Stimulated activated effector memory CD8-positive, alpha-beta T cell treated with anti-CD3 and anti-CD28 coated beads, Interleukin-12 subunit alpha, Interleukin-12 subunit beta, amount 100 ng/mL, for 72 hours (primary cell): Measurements from ENCODE around the gene DGKA.

ENCODE experiments used
- ATAC-seq: fragments of 150-1000 bp; cut with Tn5 transposase; 2 replicates; pipeline ENCODE4 v1.10.0; 2021
- DNase-seq, 2 donors: peaks; one replicate each; pipeline ENCODE4 v3.0.0; 2021 to 2022; ENCODE audit warnings: low spot score in 2 of 2
- H3K27ac Mint-ChIP-seq: one replicate; pipeline ENCODE4 v1.8.0; 2022; ENCODE audit warnings: mild to moderate bottlenecking, mixed read lengths
- H3K36me3 Mint-ChIP-seq: one replicate; pipeline ENCODE4 v1.8.0; 2022; ENCODE audit warnings: mild to moderate bottlenecking, mixed read lengths
- H3K4me1 Mint-ChIP-seq: one replicate; pipeline ENCODE4 v1.8.0; 2022; ENCODE audit warnings: mixed read lengths
- H3K4me3 Mint-ChIP-seq: one replicate; pipeline ENCODE4 v1.8.0; 2022; ENCODE audit warnings: mild to moderate bottlenecking, mixed read lengths
- H3K9me3 Mint-ChIP-seq: one replicate; pipeline ENCODE4 v1.8.0; 2022; ENCODE audit warnings: mixed read lengths

DGKA gene

DNA sequence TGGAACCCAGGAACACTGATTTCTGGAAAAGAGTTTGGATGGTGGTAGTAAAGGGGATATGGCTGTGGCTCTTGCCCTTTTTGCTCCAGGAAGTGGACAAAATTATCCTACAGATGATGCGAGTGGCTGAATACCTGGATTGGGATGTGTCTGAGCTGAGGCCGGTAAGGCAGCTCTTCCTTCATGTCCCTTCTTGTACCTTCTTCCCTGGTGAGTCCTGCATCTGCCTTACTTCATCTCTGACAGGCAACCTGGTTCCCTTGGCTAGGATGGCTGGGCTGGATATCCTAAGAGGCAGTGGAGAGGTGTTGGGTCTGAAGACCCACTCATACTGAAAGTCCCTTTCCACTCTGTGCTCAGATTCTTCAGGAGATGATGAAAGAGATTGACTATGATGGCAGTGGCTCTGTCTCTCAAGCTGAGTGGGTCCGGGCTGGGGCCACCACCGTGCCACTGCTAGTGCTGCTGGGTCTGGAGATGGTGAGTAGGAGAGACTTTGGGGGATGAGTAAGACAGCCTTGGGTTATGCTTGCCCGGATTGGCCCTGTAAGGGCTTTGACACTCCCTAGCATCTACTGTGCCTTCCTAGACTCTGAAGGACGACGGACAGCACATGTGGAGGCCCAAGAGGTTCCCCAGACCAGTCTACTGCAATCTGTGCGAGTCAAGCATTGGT is 8.0 kb downstream of the DGKA start:
- Mint-ChIP-seq H3K27ac (peak overlapping the region; percentile 53), H3K4me3 (no peak overlapping the region), H3K36me3 (peaks cover 99% of the 10 kb centered on the region), H3K4me1 (peaks cover 66% of the 10 kb centered on the region), H3K9me3 (no peaks in the 10 kb centered on the region)
- ATAC-seq (peak; percentile 25), DNase-seq (no peak)

DNA sequence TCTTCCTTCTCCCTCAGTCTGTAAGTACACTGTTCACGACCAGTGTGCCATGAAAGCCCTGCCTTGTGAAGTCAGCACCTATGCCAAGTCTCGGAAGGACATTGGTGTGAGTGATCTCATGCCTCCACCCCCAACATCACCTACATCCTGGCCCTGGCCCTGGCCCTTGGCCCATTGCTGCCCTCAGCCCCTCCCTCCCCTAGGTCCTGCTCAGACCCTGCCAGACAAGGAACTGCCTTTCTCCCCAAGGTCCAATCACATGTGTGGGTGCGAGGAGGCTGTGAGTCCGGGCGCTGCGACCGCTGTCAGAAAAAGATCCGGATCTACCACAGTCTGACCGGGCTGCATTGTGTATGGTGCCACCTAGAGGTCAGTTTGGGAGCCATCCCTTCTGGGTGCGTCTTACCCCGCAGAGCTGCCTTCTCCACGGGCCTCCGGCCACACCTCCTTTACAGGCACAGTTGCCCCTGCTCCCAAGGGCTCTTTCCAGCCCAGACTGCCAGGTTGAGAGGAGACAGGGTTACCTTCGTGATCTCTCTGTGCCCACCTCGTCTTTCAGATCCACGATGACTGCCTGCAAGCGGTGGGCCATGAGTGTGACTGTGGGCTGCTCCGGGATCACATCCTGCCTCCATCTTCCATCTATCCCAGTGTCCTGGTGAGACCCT is 9.2 kb downstream of the DGKA start:
- Mint-ChIP-seq H3K36me3 (peaks cover 100% of the 10 kb centered on the region), H3K4me1 (peaks cover 56% of the 10 kb centered on the region), H3K4me3 (no peak overlapping the region), H3K27ac (peak overlapping the region; percentile 53), H3K9me3 (no peaks in the 10 kb centered on the region)
- DNase-seq: peak; percentile 75 to 90
- peak; percentile 93 for ATAC-seq

DNA sequence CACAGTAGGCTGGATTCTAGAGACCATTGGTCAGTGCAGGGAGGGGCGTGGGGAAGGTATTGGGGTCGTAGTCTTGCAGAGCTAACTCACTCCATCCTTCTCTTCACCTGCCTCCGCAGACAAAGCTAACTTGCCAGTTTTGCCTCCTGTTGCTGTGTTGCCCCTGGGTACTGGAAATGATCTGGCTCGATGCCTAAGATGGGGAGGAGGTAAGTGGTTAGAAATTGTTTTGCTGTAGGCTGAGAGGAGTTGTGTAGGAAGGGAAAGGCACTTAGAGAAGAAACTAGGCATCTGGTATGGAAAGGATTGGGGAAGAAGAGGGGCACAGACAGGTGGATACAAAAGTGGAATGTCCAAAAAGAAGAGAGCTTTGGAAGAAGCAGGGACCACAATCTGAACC is 11.1 kb downstream of the DGKA start:
- H3K36me3 Mint-ChIP-seq: peaks cover 100% of the 10 kb centered on the region
- H3K9me3 Mint-ChIP-seq: no peaks in the 10 kb centered on the region
- no peak for ATAC-seq
- no peak overlapping the region for H3K4me3 Mint-ChIP-seq
- peak overlapping the region; percentile 4 for H3K27ac Mint-ChIP-seq
- no peak for DNase-seq
- peaks cover 50% of the 10 kb centered on the region for H3K4me1 Mint-ChIP-seq

DNA sequence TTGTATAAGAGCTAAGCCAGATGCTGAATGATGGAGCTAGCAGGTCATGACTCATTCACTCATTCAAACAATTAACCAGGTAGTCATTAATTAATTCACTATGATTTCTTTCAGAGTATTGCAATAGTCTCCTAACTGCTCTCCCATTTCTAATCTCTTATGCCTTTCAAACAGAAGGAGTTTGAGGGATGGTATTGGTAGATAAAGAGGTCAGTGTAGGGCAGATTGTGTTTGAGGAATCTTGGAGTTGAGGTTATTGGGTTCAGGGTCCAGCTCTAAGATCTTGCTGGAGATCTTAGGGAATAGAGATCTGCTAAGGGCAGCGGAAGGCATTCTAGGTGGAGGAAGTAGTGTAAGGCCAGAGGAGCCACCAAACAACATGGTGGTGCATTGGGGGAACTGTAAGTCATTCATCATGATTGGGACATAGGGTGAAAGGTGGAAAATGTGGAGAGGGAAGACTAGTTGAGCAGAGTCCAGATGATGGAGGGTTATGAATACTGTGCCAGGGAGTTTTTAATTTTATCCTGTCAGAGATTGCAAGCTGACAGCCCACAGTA is 11.7 kb downstream of the DGKA start:
- Mint-ChIP-seq H3K36me3 (peaks cover 100% of the 10 kb centered on the region), H3K4me3 (no peak overlapping the region), H3K4me1 (peaks cover 44% of the 10 kb centered on the region), H3K27ac (peak overlapping the region; percentile 4), H3K9me3 (no peaks in the 10 kb centered on the region)
- DNase-seq: no peak
- no peak for ATAC-seq

DNA sequence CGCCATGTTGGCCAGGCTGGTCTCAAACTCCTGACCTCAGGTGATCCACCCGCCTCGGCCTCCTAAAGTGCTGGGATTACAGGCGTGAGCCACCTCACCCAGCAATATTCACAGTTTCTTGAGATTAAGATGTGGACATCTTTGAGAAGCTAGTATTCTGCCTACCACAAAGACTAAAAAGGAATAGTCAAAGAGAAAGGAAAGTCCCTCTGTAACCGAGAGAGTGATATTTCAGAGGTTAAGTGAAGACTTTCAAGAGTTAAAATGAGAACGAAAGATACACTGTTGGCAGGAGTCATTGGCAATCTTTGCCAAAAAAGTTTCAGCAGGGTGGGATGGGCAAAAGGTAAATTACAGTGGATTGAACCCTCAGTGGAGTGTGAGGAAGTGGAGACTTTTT is 15.6 kb downstream of the DGKA start:
- no peaks in the 10 kb centered on the region for H3K9me3 Mint-ChIP-seq
- H3K36me3 Mint-ChIP-seq: peaks cover 100% of the 10 kb centered on the region
- peak overlapping the region; percentile 82 for H3K27ac Mint-ChIP-seq
- DNase-seq (no peak), ATAC-seq (peak; percentile 51)
- no peak overlapping the region for H3K4me3 Mint-ChIP-seq
- peaks cover 15% of the 10 kb centered on the region for H3K4me1 Mint-ChIP-seq

DNA sequence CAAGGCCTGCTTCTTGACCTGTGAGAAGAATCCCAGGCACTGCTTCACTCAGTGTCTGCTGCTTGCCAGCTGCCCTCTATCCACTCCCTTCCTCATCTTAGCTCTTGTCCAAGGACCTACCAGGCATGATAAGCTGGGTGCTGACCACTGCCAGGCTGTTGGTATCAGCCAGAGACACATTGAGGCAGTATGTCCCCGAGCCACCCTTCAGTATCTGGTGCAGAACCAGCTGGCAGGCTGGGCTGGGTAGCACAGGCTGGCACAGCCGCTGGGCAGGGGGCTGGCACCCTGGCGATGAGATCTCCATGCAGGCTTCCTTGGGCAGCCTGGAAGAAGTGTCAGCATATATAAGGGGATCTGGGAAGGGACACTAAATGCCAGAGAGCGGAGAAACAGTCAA is 24.4 kb downstream of the DGKA start:
- DNase-seq: no peak
- Mint-ChIP-seq H3K27ac (peak overlapping the region; percentile 68), H3K4me1 (peaks cover 17% of the 10 kb centered on the region)

DNA sequence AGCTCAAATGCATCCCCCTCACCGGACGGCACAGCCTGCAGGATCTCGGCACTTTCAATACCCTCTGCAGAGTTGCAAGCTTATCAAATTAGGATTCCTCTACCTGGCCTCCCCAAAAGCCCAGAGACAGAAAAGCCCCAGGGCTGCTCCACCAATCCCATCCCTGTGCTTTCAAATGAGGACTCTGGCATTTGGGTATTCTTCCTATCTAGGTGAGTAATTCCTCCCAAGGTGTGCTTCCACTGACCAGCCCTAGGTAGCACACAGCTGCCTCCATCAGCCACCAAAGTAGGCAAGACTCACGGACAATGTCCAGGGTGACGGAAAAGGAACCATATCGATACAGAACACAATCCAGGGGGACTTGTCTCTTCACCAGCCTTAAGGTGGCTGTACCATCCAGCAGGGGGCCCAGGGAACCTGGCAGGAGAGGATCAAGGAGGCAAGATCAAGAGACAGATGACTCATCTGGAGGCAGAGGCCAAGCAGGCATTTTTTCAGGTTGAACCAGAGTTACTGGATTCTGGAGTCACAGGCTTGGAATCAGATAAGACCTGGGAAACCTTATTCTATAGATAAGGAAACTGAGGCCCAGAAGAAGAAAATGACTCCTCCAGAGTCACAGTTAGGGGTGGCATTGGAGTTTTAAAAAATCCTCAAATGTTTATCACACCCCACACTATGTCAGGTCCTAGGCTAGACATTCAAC is 25.0 kb downstream of the DGKA start:
- no peak overlapping the region for H3K4me3 Mint-ChIP-seq
- peak; percentile 74 for ATAC-seq
- H3K36me3 Mint-ChIP-seq: peaks cover 50% of the 10 kb centered on the region
- DNase-seq: no peak
- H3K9me3 Mint-ChIP-seq: no peaks in the 10 kb centered on the region
- peak overlapping the region; percentile 68 for H3K27ac Mint-ChIP-seq
- peaks cover 17% of the 10 kb centered on the region for H3K4me1 Mint-ChIP-seq

More for the DNA sequence above, 24.4 kb downstream of the DGKA start:
- peaks cover 56% of the 10 kb centered on the region for H3K36me3 Mint-ChIP-seq
- peak; percentile 12 for ATAC-seq
- no peaks in the 10 kb centered on the region for H3K9me3 Mint-ChIP-seq
- no peak overlapping the region for H3K4me3 Mint-ChIP-seq

DNA sequence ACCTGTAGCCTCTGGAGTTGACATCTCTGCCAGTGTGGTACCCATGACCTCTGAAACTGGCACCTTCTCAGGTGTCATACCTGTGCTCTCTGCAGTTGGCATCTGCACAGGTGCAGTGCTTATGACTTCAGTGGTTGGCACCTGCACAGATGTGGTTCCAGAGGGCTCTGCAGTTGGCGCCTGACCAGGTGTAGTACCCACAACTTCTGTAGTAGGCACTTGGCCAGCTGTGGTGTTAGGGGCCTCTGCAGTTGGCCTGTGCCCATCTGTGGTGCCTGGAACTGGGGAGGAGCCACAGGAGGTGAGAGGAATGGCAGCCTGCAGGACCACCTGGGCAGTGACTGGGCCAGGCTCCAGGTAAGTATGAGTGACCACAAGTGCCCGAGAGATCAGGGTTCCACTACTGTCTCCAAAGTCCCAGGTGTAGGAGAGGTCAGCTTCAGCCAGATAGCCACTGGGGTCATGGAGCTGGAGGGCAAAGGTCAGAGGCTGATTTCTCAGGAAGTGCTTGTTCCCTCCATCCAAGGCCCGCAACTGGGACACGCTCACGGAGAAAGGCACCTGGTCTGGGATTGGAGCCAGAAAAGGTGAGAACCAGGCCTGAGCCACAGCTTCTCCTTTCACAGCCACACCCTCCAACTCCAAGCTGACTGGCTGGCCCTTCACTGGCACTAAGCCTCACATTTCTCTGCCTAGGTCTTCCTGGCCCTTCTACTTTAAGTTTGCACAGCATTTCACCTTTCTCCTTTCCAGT is 26.3 kb downstream of the DGKA start:
- H3K9me3 Mint-ChIP-seq: no peaks in the 10 kb centered on the region
- H3K4me3 Mint-ChIP-seq: no peak overlapping the region
- DNase-seq (no peak), ATAC-seq (no peak)
- peak overlapping the region; percentile 85 for H3K27ac Mint-ChIP-seq
- H3K36me3 Mint-ChIP-seq: peaks cover 37% of the 10 kb centered on the region
- peaks cover 17% of the 10 kb centered on the region for H3K4me1 Mint-ChIP-seq

DNA sequence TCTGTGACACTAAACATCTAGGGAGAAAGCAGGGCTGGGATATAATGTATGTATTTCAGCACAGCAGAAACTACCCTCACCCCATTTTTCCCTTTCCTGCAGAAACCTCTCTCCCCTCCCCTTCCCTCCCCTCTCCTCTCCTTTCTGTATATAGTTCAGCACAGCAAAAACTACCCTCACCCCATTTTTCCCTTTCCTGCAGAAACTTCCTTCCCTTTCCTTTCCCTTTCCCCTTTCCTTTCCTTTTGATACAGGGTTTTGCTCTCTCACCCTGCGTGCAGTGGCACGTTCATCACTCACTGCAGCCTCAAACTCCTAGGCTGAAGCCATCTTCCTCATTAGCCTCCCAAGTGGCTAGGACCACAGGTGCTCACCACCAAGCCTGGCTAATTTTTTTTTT is 32.8 kb downstream of the DGKA start:
- Mint-ChIP-seq H3K36me3 (peaks cover 10% of the 10 kb centered on the region), H3K4me1 (peaks cover 30% of the 10 kb centered on the region), H3K9me3 (no peaks in the 10 kb centered on the region), H3K27ac (no peak overlapping the region), H3K4me3 (no peak overlapping the region)
- no peak for DNase-seq
- no peak for ATAC-seq

DNA sequence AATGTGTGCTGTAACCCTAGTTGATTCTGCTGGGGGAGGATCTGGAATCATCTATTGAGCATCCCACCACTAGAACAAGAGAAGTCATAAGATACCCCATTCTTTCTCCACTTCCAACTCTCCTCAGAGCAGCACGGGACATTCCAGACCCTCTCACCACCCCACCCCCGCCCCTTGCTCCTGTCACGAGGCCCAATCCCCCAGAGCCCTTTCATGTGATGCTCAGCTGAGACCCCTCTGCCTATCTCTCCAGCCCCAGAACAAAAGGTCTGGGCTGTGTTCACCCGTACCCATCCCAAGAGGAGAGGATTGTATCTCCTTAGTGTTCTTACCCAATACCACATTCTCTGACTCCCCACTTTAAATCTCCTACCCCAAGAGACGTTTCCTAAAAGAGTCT is 34.3 kb downstream of the DGKA start:
- no peaks in the 10 kb centered on the region for H3K9me3 Mint-ChIP-seq
- H3K4me1 Mint-ChIP-seq: peaks cover 30% of the 10 kb centered on the region
- H3K36me3 Mint-ChIP-seq: peaks cover 10% of the 10 kb centered on the region
- no peak for ATAC-seq
- H3K4me3 Mint-ChIP-seq: no peak overlapping the region
- no peak for DNase-seq
- peak overlapping the region; percentile 97 for H3K27ac Mint-ChIP-seq

DNA sequence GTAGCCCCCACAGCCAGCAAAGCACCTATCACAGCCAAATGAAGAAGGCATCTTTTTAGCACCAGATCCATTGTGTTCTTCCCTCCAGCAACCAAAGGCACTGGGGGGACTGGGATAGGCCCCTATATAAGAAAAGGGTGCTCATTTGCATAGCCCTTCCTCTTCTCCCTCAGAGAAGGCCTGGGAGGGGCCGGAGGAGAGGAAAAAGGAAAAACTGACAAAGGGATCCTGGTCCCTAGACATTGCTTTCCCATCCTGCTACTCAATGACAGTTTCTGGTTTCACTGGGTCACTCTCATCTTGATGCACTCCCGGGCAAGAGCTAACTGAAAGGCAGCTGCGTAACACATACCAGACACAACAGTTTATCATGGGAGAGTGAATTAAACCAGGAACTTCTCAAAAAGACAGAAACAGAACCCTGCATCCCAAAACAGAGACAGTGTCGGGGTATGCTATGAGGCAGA is 35.0 kb downstream of the DGKA start, which contains the start of gene PMEL:
PMEL (minus strand) TSS at position 102 of the 467 bp plus-strand sequence; CDS start at position 71, 31 bp downstream.
- no peak for ATAC-seq
- DNase-seq: no peak
- peaks cover 30% of the 10 kb centered on the region for H3K4me1 Mint-ChIP-seq
- H3K9me3 Mint-ChIP-seq: no peaks in the 10 kb centered on the region
- peaks cover 10% of the 10 kb centered on the region for H3K36me3 Mint-ChIP-seq
- H3K27ac Mint-ChIP-seq: peak within 1 kb of the TSS; percentile 97
- peak within 1 kb of the TSS; percentile 99 for H3K4me3 Mint-ChIP-seq

DNA sequence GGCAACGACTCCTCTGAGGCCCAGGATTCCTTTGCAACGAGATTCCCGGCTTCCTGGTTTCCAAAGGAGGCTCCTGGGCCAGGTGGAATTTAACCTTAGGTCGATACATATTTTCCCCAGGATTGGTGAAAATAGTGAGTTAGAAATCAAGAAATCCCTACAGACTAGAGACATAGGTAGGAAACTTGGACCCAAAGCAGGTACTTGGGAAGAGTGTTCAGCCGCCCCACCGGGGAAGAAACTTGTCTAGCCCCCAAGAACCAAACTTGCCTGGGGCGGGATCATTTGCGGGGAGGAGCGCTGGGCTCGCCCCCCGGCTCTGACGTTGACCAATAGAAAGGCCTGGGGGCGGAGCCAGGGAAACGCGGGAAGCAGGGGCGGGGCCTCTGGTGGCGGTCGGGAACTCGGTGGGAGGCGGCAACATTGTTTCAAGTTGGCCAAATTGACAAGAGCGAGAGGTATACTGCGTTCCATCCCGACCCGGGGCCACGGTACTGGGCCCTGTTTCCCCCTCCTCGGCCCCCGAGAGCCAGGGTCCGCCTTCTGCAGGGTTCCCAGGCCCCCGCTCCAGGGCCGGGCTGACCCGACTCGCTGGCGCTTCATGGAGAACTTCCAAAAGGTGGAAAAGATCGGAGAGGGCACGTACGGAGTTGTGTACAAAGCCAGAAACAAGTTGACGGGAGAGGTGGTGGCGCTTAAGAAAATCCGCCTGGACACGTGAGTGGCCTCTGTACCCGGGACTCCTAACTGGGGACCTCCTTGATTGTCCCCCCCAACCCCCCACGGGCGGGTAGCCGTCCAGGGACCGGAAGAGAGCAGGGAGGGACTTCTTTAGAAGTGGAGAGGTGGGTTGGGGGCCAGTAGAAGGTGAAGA is 35.7 kb downstream of the DGKA start, which contains the start of gene CDK2:
CDK2 (plus strand) TSS at position 423 of the 874 bp plus-strand sequence; CDS start at position 602, 179 bp downstream.
- peak within 1 kb of the TSS; percentile 99 for H3K4me3 Mint-ChIP-seq
- ATAC-seq: peak; percentile 94
- peak; percentile 86 to 96 for DNase-seq

DNA sequence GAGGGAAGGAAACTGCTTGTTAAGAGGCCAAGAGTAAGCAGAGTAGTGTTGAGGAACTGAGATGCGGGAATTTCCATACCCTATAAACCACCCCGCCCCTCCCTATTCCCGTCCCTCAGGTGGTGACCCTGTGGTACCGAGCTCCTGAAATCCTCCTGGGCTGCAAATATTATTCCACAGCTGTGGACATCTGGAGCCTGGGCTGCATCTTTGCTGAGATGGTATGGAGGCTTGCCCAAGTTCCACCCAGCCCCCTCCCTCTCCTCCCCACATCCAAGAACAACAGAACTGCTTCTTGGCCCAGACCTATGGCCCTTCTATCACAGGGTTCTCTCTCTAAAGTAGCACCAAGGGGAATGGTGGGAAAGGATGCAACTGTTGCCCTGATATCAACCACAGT is 38.4 kb downstream of the DGKA start:
- peak overlapping the region; percentile 97 for H3K27ac Mint-ChIP-seq
- no peaks in the 10 kb centered on the region for H3K9me3 Mint-ChIP-seq
- no peak overlapping the region for H3K4me3 Mint-ChIP-seq
- H3K36me3 Mint-ChIP-seq: peaks cover 10% of the 10 kb centered on the region
- ATAC-seq: no peak
- DNase-seq: no peak
- H3K4me1 Mint-ChIP-seq: peaks cover 30% of the 10 kb centered on the region

More for the DNA sequence above, 35.7 kb downstream of the DGKA start, which contains the start of gene CDK2:
- Mint-ChIP-seq H3K27ac (peak within 1 kb of the TSS; percentile 97), H3K36me3 (peaks cover 10% of the 10 kb centered on the region), H3K4me1 (peaks cover 30% of the 10 kb centered on the region), H3K9me3 (no peaks in the 10 kb centered on the region)

DNA sequence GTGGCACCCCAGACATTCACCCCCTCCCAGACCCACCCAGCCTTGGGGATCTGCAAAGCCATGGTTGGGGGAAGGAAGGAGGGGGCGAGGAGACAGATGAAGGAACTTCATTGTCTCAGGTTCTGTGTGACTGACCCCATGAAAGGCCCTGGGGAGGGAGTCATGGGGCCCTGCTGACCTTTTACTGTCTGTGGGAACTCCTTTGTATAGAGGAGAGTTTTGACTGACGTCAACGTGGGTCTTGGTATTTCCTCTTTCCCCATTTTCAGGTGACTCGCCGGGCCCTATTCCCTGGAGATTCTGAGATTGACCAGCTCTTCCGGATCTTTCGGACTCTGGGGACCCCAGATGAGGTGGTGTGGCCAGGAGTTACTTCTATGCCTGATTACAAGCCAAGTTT is 39.8 kb downstream of the DGKA start:
- H3K4me3 Mint-ChIP-seq: no peak overlapping the region
- H3K36me3 Mint-ChIP-seq: peaks cover 10% of the 10 kb centered on the region
- DNase-seq: no peak

More for the DNA sequence above, 39.8 kb downstream of the DGKA start:
- Mint-ChIP-seq H3K9me3 (no peaks in the 10 kb centered on the region), H3K4me1 (peaks cover 26% of the 10 kb centered on the region), H3K27ac (peak overlapping the region; percentile 34)
- no peak for ATAC-seq
